SK-N-SH (cell line): ENCODE results near the gene FMNL2. TPM values are rescaled to one million over a fixed set of nuclear protein-coding genes. Genes with fewer than 3 reads are reported as not detected.

Source experiments
- CTCF ChIA-PET: fragments of 300-600, 350-600 bp; formaldehyde crosslinking; extraction: SDS; loops from one replicate; lab custom pipeline; 2021; lab: Yijun Ruan, JAX
- POLR2A ChIA-PET: fragments of 350-600 bp; sonication (Branson Sonifier 250); formaldehyde crosslinking; extraction: SDS; loops from one replicate; lab custom pipeline; 2020; ENCODE audit warnings: antibody characterized with exemption, inconsistent platforms; lab: Yijun Ruan, JAX
- DNase-seq: peaks from one replicate; pipeline ENCODE4 v3.0.0; 2012
- H2AFZ ChIP-seq: fragments of 200-600 bp; sonication (generic); 2 replicates; pipeline ENCODE4 v1.8.1; 2016; ENCODE audit warnings: antibody characterized with exemption, mild to moderate bottlenecking, low read depth
- H3F3A ChIP-seq: fragments of 200-600 bp; sonication (generic); replicated peaks from 2 replicates; pipeline ENCODE3; 2016; ENCODE audit warnings: antibody characterized with exemption, mild to moderate bottlenecking; ENCODE audit not compliant: insufficient read depth
- H3K27ac ChIP-seq, 2 experiments: fragments of 200-500 bp in 1 of 2; fragments of 200-600 bp in 1 of 2; sonication (Bioruptor generic) in 1 of 2; sonication (generic), shearing (Covaris generic) in 1 of 2; 2 replicates each; pipeline versions ENCODE4 v1.5.1 to v1.6.1; 2014 to 2016; ENCODE audit warnings: low read depth in 2 of 2, inconsistent platforms in 1 of 2, low read length in 1 of 2, mild to moderate bottlenecking in 1 of 2, mixed read lengths in 1 of 2
- H3K27me3 ChIP-seq: fragments of 200-600 bp; sonication (generic), shearing (Covaris generic); 2 replicates; pipeline ENCODE4 v1.6.1; 2016; ENCODE audit warnings: mixed run types; ENCODE audit not compliant: insufficient read depth
- H3K36me3 ChIP-seq, 2 experiments: fragments of 200-500 bp in 1 of 2; fragments of 200-600 bp in 1 of 2; sonication (Bioruptor generic) in 1 of 2; sonication (generic) in 1 of 2; replicated peaks in 1 of 2; 2 replicates each; pipeline versions ENCODE3 to v1.5.1; 2014 to 2016; ENCODE audit warnings: low read length in 1 of 2, mild to moderate bottlenecking in 1 of 2; ENCODE audit not compliant: insufficient read depth in 2 of 2, control insufficient read depth in 1 of 2
- H3K4me1 ChIP-seq, 2 experiments: fragments of 200-500 bp in 1 of 2; fragments of 200-600 bp in 1 of 2; sonication (Bioruptor generic) in 1 of 2; sonication (generic), shearing (Covaris generic) in 1 of 2; 2 replicates each; pipeline versions ENCODE4 v1.5.1 to v1.6.1; 2014 to 2016; ENCODE audit warnings: low read depth in 1 of 2, low read length in 1 of 2, mixed run types in 1 of 2; ENCODE audit not compliant: insufficient read depth in 2 of 2, control insufficient read depth in 1 of 2
- H3K4me2 ChIP-seq: fragments of 200-600 bp; sonication (generic), shearing (Covaris generic); 2 replicates; pipeline ENCODE4 v1.6.1; 2017; ENCODE audit warnings: mixed run types
- H3K4me3 ChIP-seq, 2 experiments: fragments of 200-500 bp in 1 of 2; fragments of 200-600 bp in 1 of 2; sonication (Bioruptor generic) in 1 of 2; sonication (generic), shearing (Covaris generic) in 1 of 2; 2 replicates each; pipeline versions ENCODE4 v1.5.1 to v1.8.1; 2014 to 2016; ENCODE audit warnings: low read depth in 2 of 2, inconsistent platforms in 1 of 2, low read length in 1 of 2, mild to moderate bottlenecking in 1 of 2, mixed read lengths in 1 of 2, moderate library complexity in 1 of 2
- H3K79me2 ChIP-seq: fragments of 200-600 bp; sonication (generic); 2 replicates; pipeline ENCODE4 v1.8.1; 2017; ENCODE audit warnings: mild to moderate bottlenecking; ENCODE audit not compliant: insufficient read depth
- H3K9ac ChIP-seq: fragments of 200-600 bp; sonication (generic); 2 replicates; pipeline ENCODE4 v1.6.1; 2017; ENCODE audit warnings: mixed run types
- H3K9me2 ChIP-seq: fragments of 200-600 bp; sonication (generic); 2 replicates; pipeline ENCODE4 v1.6.1; 2017; ENCODE audit warnings: mixed run types
- H3K9me3 ChIP-seq: fragments of 200-600 bp; sonication (generic); 2 replicates; pipeline ENCODE4 v1.6.1; 2017; ENCODE audit warnings: mixed run types, mild to moderate bottlenecking, moderate library complexity
- H4K20me1 ChIP-seq: fragments of 200-600 bp; sonication (generic); 2 replicates; pipeline ENCODE4 v1.6.1; 2017; ENCODE audit warnings: mild to moderate bottlenecking, mixed run types; ENCODE audit not compliant: insufficient read depth
- CHD2 ChIP-seq: fragments of 150-350 bp; IDR thresholded peaks from 2 replicates; pipeline ENCODE4 v1.6.1; 2018; ENCODE audit warnings: low read length; ENCODE audit not compliant: partially characterized antibody
- EP300 ChIP-seq, 2 experiments: IDR thresholded peaks; 2 replicates each; pipeline versions ENCODE4 v1.4.0 to v1.6.1; 2012; ENCODE audit warnings: borderline replicate concordance in 1 of 2, low read depth in 1 of 2, low read length in 1 of 2
- EZH2phosphoT487 ChIP-seq: fragments of 200-600 bp; sonication (generic); IDR thresholded peaks from 2 replicates; pipeline ENCODE4 v1.6.1; 2017; ENCODE audit warnings: low read depth, mixed run types, mild to moderate bottlenecking, antibody characterized with exemption, moderate library complexity, borderline replicate concordance
- FOSL2 ChIP-seq: IDR thresholded peaks from 2 replicates; pipeline ENCODE4 v1.4.0; 2012; ENCODE audit warnings: low read depth, mild to moderate bottlenecking, moderate library complexity, borderline replicate concordance
- FOXJ3 ChIP-seq: sonication (generic); formaldehyde crosslinking; IDR thresholded peaks from 2 replicates; pipeline ENCODE4 v1.5.1; 2020; ENCODE audit warnings: mild to moderate bottlenecking, missing genetic modification reagents
- GABPA ChIP-seq: IDR thresholded peaks from 2 replicates; pipeline ENCODE4 v1.4.0; 2012; ENCODE audit warnings: low read depth, mild to moderate bottlenecking
- GATA2 ChIP-seq: sonication (generic); formaldehyde crosslinking; IDR thresholded peaks from 2 replicates; pipeline ENCODE4 v1.5.0; 2020; ENCODE audit warnings: mild to moderate bottlenecking, missing genetic modification reagents
- JUND ChIP-seq: IDR thresholded peaks from 2 replicates; pipeline ENCODE4 v1.4.0; 2012
- MEF2A ChIP-seq: IDR thresholded peaks from 2 replicates; pipeline ENCODE4 v1.4.0; 2012; ENCODE audit warnings: low read depth, borderline replicate concordance
- MXI1 ChIP-seq: IDR thresholded peaks from 2 replicates; pipeline ENCODE4 v1.6.1; 2012; ENCODE audit warnings: mild to moderate bottlenecking, low read depth, low read length, improper control_type of control experiment
- NFIC ChIP-seq: IDR thresholded peaks from 2 replicates; pipeline ENCODE4 v1.4.0; 2012; ENCODE audit warnings: borderline replicate concordance
- RXRA ChIP-seq: IDR thresholded peaks from 2 replicates; pipeline ENCODE4 v1.4.0; 2012; ENCODE audit warnings: low read depth, mild to moderate bottlenecking, borderline replicate concordance
- SIN3A ChIP-seq: IDR thresholded peaks from 2 replicates; pipeline ENCODE4 v1.6.1; 2012; ENCODE audit warnings: low read depth, mild to moderate bottlenecking, low read length, moderate library complexity, borderline replicate concordance
- SMC3 ChIP-seq: IDR thresholded peaks from 2 replicates; pipeline ENCODE4 v1.6.1; 2012; ENCODE audit warnings: low read depth, low read length, improper control_type of control experiment
- TAF1 ChIP-seq: IDR thresholded peaks from 2 replicates; pipeline ENCODE4 v1.6.1; 2012; ENCODE audit warnings: low read depth, mild to moderate bottlenecking, low read length, moderate library complexity, borderline replicate concordance
- TCF12 ChIP-seq: IDR thresholded peaks from 2 replicates; pipeline ENCODE4 v1.4.0; 2012
- TEAD4 ChIP-seq: IDR thresholded peaks from 2 replicates; pipeline ENCODE4 v1.4.0; 2012; ENCODE audit warnings: mild to moderate bottlenecking, borderline replicate concordance; ENCODE audit not compliant: insufficient read depth
- WGBS: methylation state at CpG from one replicate; pipeline ENCODE4 v1.1.6; 2017; ENCODE audit warnings: low lambda C conversion rate; 5-methylcytosine and 5-hydroxymethylcytosine counted together
- polyA plus RNA-seq, 3 experiments: library from polyadenylated mRNA; depleted of rRNA; stranded (reverse); fragments of >200 nt; gene quantifications; 2 replicates each; pipeline ENCODE4 v1.2.3, GENCODE V29; 2012
- TF ChIP-seq, protein P1 (sequence below): fragments of 200-600 bp; sonication (generic); IDR thresholded peaks from 2 replicates; pipeline ENCODE4 v1.6.1; 2017; ENCODE audit warnings: antibody characterized with exemption, mild to moderate bottlenecking, moderate library complexity
- TF ChIP-seq, protein P2 (sequence below): fragments of 150-350 bp; IDR thresholded peaks from 2 replicates; pipeline ENCODE4 v1.6.1; 2017; ENCODE audit warnings: antibody characterized with exemption, low read length, low read depth, borderline replicate concordance
- TF ChIP-seq, protein P3 (sequence below): fragments of 150-350 bp; IDR thresholded peaks from 2 replicates; pipeline ENCODE4 v1.6.1; 2016; ENCODE audit warnings: mild to moderate bottlenecking, low read depth, low read length

Gene FMNL2
- polyA plus RNA-seq, 1 of the 3 experiments (the other 2 are of a cell fraction): 14.5 TPM

DNA sequence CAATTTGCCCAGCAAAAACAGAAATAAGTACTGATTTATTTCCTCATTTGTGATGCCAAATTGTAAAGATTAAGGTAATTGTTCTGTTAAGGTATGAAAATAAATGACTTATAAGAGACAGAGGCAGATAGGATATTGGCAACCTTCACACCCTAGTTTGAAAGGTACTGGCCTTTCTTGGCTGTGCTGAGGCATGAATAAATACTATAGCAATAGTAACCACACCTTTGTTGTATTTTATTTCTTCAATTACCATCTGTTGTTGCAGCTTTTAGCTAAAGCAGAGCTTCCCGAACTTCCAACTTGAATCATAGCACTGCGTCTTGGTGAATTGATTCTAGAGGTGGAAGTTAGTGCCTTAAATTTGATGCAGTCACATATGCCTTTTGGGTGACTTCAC, 55.9 kb downstream of the FMNL2 start:
- Histone ChIP-seq H3K4me3 (no peak overlapping the region), H3K9me2 (no peaks in the 10 kb centered on the region), H3F3A (peaks cover 7% of the 10 kb centered on the region), H3K36me3 (no peaks in the 10 kb centered on the region), H3K79me2 (peaks cover 9% of the 10 kb centered on the region; the same call in 1 of the 2 replicates), H3K9ac (no peak overlapping the region), H3K27ac (no peak overlapping the region), H3K4me1 (peaks cover 10 to 15% of the 10 kb centered on the region in 2 experiments; a peak in 3 of 4 replicates), H3K27me3 (no peaks in the 10 kb centered on the region), H3K4me2 (no peak overlapping the region), H3K9me3 (no peaks in the 10 kb centered on the region), H4K20me1 (no peaks in the 10 kb centered on the region; the same call in 1 of the 2 replicates), H2AFZ (no peak overlapping the region)
- 93% methylated on average over 2 of the region's 2 CpGs for WGBS
- POLR2A ChIA-PET: no interaction called here
- CTCF ChIA-PET: interaction anchor here (0.5 kb wide), 1 partner anchor 164 kb away, joined by 3 read pairs; no protein-coding TSS in a partner anchor
- no peak for DNase-seq
- no peak for TF ChIP-seq MXI1
- no peak for TF ChIP-seq TAF1
- no peak for TF ChIP-seq TCF12
- TF ChIP-seq, protein P1, sequence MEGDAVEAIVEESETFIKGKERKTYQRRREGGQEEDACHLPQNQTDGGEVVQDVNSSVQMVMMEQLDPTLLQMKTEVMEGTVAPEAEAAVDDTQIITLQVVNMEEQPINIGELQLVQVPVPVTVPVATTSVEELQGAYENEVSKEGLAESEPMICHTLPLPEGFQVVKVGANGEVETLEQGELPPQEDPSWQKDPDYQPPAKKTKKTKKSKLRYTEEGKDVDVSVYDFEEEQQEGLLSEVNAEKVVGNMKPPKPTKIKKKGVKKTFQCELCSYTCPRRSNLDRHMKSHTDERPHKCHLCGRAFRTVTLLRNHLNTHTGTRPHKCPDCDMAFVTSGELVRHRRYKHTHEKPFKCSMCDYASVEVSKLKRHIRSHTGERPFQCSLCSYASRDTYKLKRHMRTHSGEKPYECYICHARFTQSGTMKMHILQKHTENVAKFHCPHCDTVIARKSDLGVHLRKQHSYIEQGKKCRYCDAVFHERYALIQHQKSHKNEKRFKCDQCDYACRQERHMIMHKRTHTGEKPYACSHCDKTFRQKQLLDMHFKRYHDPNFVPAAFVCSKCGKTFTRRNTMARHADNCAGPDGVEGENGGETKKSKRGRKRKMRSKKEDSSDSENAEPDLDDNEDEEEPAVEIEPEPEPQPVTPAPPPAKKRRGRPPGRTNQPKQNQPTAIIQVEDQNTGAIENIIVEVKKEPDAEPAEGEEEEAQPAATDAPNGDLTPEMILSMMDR: no peak
- no peak for TF ChIP-seq GATA2 (CRISPR knock-in tag)
- TF ChIP-seq JUND: no peak
- no peak for TF ChIP-seq NFIC
- no peak for TF ChIP-seq FOSL2
- TF ChIP-seq MEF2A: no peak
- no peak for TF ChIP-seq FOXJ3 (CRISPR knock-in tag)
- TF ChIP-seq TEAD4: no peak
- no peak for TF ChIP-seq SIN3A
- TF ChIP-seq EP300 (IDR thresholded peaks at IDR 0.05; ENCODE audit: borderline replicate concordance in 1 of 2, low read depth in 1 of 2, low read length in 1 of 2): no peak
- TF ChIP-seq, protein P2, sequence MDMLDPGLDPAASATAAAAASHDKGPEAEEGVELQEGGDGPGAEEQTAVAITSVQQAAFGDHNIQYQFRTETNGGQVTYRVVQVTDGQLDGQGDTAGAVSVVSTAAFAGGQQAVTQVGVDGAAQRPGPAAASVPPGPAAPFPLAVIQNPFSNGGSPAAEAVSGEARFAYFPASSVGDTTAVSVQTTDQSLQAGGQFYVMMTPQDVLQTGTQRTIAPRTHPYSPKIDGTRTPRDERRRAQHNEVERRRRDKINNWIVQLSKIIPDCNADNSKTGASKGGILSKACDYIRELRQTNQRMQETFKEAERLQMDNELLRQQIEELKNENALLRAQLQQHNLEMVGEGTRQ: no peak
- TF ChIP-seq GABPA: no peak
- TF ChIP-seq, protein P3, sequence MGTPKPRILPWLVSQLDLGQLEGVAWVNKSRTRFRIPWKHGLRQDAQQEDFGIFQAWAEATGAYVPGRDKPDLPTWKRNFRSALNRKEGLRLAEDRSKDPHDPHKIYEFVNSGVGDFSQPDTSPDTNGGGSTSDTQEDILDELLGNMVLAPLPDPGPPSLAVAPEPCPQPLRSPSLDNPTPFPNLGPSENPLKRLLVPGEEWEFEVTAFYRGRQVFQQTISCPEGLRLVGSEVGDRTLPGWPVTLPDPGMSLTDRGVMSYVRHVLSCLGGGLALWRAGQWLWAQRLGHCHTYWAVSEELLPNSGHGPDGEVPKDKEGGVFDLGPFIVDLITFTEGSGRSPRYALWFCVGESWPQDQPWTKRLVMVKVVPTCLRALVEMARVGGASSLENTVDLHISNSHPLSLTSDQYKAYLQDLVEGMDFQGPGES: no peak
- TF ChIP-seq CHD2: no peak
- TF ChIP-seq EZH2phosphoT487: no peak
- TF ChIP-seq SMC3: no peak
- TF ChIP-seq RXRA: no peak
